ENCODE data around the gene MADD. TPM values are rescaled to one million over a fixed set of nuclear protein-coding genes. Genes with fewer than 3 reads are reported as not detected.
"Not testable (repeated sequence)": the region's sequence is repeated elsewhere in the genome, so short reads cannot be mapped to it uniquely, and the experiment has no call there.

Gene MADD
- total RNA-seq, 1 donor from 2014 or later, result 25.3 TPM

DNA sequence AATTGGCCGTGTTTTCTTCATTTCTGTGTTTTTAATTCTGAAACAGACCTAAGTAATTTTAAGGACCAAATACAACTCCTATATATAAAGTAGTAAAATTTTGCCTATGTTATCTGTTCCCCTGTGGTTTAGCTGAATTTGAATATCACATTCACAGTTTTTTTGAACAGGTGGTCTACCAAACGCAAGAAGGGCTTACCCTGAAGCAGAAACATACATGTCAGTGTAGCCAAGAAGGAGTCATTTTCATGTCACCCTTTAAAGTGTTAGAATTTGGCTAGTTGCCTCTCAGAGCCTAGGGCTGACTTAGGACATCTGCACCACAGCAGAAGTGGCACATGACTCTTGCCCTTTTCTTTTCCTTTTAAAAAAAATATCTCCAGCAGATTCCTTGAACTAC is 48.2 kb downstream of the MADD start:
- no peak for DNase-seq (ENCODE audit: low spot score)

DNA sequence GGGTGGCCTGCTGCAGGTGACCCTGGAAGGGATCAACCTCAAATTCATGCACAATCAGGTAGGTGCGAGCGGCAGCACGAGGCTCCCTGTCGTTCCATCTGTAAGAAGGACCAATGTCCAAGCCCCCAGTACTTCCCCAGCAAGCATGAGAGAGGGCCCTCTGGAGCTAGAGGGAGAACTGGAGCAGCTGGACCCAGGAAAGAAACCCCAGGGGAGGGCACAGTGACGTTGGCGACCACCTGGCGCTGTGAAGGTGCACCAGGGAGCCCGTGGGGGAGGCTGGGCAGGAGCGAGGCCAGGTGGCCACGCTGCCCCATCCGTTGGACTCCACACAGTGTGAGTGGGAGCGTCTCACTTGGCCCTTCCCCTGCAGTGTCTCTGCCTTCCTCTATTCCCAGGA is 54.6 kb downstream of the MADD start:
- no peak for DNase-seq (ENCODE audit: low spot score)

DNA sequence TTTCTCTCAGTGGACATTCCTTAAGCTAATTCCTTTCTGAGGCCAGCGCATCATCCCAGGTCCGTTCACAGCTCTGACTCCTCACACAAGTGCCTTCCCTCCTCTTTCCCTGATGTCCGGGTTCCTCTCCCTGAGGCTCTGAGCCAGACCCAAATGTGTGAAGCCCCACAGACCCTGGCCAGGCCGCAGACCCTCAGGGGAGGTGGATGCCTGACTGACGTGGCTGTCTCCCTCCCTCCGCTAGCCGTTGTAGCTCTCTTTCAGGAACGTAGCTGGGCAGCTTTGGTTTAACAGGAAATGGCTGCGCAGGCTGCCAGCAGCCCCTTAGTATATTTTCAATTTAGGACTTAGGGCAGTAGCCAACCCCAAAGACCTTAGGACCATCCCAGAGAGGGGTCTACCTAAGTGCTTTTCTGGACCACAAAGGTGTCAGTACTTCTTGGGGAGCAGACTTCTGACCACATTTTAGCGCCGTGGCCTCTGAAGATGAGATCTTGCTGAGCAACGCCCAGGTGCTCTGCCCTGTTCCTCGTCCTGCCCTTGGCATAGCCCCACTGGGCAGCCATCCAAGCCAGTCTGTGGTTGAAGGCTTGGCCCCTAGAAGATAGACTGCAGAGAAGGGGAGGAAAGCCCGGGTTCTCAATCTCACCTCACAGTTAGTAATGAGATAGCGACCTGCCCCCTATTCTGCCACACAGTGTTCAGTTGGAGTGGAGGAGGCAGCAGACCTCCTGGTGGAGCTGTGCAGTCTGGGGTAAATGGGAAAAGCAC is 55.5 kb downstream of the MADD start:
- DNase-seq (ENCODE audit: low spot score), result no peak

DNA sequence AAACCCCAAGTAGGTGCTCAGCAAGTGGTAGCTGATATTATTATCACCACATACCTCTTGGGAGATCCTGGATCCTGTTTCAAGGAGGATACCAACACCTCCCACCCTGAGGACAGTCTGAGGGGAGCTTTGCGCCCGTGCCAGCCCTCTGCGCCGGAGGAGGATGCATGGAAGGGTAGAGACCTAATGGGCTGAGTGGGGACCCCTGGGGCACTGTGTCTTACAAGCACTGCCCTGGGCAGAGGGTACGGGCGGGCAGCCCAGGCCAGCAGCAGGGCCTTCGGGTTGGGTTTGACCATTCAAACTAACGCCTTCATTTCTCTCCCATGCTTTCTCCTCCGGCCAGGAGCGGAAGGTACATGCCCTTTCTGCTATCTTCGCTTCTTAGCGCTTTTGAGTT is 56.3 kb downstream of the MADD start:
- DNase-seq (ENCODE audit: low spot score), result no peak

DNA sequence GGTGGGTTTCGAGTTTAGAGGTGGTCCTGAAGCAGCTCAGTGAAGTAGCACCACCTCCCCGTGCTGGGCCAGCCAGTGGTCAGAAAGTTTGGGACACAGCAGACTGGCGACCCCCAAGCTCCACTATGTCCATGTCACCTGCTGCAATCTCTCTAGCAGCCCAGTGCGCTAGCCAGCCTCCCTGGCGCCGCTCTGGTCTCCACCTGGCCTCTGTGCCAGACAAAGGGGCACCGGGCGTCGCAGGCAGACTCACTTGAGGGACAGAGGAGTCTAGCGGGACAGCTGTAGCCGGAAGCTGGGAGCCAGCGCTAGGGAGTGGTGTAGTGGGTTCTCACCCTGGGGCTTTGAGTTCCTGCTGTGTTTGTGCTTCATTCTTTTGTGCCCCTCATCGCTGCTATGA is 57.1 kb downstream of the MADD start:
- DNase-seq (ENCODE audit: low spot score), result no peak

DNA sequence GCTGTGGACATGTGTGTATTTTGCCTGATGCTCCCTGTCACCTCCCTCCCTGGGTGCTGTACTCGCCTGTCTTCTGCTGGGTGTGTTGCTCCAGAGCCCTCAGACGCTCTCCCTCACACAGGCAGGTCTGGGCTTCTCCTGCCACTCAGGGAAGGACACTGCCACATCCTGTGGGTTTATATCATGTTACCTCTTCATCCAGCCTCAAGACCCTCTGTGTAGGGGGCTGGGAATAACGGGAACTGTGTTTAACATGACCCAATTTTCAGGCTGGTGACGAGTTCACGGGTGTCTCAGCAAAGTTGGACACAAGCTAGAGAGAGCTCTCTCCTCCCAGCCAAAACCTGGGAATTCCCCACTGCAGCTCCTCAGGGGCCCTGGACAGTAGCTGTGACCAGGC is 58.0 kb downstream of the MADD start:
- DNase-seq (ENCODE audit: low spot score), result no peak

DNA sequence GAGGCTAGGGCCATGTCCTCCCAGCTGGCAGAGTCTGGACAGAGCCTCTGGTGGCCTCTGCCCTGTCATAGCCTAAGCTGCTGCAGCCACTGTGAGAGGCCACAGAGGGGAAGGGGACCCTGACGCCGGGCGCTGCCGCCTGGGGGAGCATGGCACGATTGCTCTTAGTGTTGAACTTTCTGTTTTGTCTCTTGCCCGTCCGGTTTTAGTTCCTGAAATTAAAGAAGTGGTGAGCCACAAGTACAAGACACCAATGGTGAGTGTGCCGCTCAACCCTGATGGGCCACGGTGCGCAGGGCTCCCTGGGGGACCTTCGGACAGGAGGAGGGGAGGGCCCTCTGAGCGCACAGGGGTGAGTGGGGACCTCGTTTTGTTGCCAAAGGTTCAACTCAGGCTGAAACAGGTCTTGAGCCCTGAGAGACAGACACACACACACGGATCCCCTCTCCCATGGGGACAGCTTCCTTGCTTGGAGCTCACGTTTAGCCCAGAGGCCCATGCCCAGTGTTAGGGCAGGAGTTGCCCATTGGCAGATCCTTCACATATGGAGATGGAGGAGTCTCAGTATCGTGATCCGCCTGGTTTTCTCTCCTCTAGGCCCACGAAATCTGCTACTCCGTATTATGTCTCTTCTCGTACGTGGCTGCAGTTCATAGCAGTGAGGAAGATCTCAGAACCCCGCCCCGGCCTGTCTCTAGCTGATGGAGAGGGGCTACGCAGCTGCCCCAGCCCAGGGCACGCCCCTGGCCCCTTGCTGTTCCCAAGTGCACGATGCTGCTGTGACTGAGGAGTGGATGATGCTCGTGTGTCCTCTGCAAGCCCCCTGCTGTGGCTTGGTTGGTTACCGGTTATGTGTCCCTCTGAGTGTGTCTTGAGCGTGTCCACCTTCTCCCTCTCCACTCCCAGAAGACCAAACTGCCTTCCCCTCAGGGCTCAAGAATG is 58.8 kb downstream of the MADD start:
- no peak for DNase-seq (ENCODE audit: low spot score)

DNA sequence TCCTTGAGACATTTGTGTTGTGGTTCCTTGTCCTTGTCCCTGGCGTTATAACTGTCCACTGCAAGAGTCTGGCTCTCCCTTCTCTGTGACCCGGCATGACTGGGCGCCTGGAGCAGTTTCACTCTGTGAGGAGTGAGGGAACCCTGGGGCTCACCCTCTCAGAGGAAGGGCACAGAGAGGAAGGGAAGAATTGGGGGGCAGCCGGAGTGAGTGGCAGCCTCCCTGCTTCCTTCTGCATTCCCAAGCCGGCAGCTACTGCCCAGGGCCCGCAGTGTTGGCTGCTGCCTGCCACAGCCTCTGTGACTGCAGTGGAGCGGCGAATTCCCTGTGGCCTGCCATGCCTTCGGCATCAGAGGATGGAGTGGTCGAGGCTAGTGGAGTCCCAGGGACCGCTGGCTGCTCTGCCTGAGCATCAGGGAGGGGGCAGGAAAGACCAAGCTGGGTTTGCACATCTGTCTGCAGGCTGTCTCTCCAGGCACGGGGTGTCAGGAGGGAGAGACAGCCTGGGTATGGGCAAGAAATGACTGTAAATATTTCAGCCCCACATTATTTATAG is 59.6 kb downstream of the MADD start:
- no peak for DNase-seq (ENCODE audit: low spot score)

DNA sequence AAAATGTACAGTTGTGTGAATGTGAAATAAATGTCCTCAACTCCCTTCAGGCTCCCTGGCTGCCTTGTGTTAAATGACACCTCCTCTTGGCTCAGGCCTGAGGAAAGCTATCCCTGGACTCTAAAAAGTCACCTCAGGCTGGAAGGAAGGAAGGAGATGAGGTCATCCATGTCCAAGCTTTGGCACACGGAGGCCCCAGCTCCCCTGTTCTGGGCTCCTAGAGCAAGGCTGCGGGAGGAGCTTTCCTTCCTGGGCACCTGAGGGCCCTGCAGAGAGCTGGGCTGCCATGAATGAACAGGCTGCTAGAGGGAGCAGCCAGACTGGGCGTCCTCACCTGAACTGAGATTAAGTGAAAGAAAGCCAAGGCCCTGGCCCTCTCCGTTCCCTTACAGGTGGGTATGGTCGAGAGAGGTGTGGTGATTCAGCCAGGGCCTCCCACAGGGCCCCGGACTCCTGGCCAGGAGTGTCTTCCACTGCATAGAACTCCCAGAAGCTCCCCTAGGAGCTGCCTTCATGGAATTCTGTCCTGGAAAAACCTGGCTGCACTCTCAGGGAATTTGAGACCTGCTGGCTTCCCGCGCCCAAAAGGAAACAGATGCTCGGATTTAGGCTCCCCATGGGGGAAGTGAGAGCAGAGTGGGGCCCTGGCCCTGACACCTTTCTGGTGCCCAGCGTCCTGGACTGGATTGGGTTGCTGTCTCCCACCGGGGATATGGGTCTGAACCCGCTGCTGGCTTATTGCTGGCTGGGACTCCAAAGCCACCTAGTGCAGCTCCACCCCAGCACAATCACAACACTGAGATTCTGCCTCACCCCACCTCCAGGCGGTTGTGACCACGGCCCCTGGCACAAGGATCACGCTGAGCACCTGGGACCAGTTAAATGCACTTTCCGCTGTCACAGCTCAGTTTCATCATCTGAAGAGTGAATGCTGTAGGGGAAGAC is 60.3 kb downstream of the MADD start:
- peak; percentile 31 for DNase-seq (ENCODE audit: low spot score)

DNA sequence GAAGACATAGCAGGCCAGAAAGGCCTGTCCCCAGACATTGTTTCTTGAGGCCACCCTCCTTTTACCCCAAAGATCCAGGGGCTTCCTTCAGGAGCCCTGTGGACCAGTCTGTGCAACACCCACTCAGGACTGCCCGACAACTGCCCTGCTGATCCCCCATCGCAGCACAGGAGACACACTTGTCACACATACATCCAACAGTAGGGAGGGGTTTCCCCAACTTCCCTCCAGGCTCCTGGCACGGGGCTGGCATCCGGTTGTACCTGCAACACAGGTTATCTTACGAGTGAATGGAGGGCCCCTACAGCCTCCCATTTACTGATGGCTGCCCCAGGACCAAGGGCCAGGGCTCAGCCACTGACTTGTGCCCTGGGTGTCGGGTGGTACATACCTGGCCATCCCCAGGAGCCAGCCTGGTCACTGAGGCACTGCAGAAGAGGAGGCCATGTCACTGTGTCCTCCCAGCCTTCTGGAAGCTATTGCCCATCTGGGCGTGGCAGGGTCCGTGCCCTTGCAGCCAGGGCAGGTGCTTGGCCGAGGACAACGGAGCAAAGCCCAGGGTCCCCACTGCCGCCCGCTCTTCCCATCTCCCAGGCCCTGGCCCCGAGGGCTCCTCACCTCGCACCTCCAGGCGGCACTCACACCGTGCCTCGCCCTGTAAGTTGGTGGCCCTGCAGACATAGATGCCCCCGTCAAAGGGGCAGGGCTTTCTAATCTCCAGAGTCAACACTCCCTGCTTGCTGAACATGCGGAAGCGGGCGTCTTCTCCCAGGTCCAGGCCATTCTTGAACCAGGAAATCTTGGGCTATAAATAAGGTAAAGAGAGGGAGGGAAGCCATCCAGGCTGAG is 61.7 kb downstream of the MADD start:
- DNase-seq (ENCODE audit: low spot score), result no peak

DNA sequence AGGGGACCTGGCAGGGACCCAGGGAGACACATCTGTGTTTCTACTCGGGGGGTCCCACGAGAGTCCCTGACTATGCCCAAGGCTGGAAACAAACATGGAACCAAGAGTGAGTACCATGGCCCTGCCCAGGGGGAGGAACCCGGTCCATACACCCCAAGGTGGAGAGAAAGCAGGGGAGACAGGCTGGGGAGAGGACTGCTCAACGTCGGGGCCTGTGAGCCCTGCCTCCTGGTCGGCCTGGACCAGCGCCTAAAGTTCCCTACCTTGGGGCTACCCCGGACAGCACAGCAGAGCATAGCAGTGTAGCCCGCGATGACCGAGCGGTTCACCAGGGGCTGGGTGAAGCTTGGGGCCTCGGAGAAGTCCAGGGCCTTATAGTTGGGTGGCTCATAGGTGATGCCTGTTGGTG is 62.4 kb downstream of the MADD start:
- no peak for DNase-seq (ENCODE audit: low spot score)

DNA sequence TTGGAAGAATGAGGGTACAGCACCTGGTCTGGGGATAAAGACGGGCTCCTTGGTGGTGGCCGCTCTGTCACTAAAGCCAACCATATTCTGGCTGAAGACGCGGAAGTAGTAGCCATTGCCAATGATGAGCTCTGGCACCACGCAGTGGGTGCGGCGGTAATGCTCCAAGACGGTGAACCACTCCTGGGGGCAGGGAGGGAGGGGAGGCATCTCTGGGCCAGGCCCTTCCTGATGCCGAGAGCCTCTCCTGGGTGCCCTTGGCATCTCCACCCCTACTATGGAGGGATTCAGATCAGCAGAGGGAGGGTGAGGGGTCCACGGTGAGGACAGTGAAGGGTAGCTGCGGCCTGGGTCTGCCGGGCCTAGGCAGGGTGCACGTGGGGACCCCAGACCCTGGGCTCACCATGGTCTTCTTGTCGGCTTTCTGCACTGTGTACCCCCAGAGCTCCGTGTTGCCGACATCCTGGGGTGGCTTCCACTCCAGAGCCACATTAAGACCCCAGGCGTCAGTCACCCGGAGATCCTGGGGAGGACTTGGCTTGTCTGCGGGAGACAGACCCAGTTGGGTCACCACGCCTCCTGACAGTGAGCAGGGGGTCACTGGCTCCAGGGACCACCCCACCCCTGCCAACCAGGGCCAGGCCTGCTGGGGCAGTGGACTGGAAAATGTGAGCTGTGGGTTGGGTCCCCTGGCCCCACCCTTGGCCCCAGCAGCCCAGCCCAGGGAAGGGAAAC is 63.0 kb downstream of the MADD start:
- no peak for DNase-seq (ENCODE audit: low spot score)

DNA sequence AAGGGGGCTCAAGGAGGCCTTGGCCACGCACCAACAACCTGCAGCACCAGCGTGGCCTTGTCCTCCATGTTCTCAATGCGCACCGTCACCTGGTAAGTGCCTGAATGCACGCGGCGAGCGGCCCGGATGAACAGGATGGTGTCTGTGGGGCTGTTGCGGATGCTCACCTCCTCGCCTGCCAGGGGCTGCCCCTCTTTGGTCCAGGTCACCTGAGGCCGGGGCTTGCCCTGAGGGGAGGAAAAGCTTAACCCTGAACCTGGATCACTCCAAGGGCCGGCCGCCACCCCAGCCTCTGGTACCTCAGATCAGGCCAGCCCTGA is 63.6 kb downstream of the MADD start:
- DNase-seq (ENCODE audit: low spot score), result no peak

DNA sequence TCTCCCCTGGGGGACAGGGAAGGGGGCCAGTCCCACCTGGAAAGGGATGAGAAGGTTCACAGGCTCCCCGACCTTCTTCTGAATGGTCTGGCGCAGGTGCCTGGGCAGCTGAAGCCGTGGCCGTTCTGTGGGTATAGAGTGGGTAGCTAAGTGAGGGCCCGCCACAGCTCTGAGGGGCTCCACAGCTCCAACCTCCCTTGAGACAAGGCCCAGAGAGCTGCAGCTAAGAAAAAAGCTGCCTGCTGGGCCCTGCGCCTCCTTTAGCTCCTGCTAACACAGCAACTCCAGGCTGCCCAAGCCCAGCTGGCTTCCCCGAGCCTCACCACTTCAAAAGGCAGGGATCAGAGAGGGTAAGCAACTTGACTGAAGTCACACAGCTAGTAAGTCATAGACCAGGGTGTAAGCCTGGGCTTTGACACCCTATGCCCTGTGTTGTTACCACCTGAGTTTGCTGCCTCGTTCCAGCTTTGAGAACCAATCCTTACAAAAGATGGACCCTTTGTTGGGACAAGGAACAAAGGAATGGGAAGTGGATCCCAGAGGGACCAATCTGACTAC is 64.0 kb downstream of the MADD start:
- no peak for DNase-seq (ENCODE audit: low spot score)

DNA sequence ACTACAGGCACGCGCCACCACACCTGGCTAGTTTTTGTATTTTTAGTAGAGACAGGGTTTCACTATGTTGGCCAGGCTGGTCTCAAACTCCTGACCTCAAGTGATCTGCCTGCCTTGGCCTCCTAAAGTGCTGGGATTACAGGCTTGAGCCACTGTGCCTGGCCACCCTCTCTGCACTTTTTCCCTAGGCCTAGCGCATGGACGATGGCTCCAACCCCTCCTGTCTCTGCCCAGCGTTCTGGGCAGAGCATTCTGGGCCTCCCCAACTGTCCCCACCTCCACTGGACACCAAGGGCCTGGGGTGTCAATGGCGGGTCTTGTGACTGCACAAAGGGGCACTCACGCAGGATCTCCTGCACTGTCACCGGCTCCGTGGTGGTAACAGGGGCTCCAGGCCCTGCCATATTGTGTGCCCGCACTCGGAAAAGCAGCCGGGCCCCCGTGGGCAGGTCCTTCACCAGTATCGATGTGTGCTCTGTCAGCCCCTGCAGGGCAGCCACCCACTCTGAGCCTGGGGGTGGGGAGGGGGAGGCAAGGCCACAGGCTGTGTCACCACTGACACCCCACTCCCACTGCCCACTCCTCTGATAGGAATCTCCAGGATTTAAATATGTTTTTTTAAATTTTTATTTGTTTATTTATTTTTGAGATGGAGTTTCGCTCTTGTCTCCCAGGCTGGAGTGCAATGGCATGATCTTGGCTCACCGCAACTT is 64.9 kb downstream of the MADD start:
- DNase-seq (ENCODE audit: low spot score), result not testable (repeated sequence)

DNA sequence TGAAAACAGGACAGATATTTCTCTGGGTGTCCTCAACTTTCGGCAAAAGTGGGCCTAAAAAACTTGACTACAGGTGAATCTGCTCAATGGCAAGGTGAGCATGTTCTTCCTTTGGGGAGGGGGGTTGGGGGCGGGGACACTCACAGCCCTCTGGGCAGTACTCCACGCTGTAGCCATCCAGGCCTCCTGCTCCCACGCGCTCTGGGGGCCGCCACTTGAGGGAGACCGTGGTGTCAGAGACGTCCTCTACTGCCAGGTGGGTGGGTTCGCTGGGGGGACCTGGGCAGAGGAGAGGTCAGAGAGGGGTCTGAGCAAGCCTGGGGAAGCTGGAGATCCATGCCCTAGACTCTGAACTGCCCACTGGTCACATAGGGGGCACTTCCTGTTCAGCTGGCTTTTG is 65.8 kb downstream of the MADD start:
- DNase-seq (ENCODE audit: low spot score), result no peak

DNA sequence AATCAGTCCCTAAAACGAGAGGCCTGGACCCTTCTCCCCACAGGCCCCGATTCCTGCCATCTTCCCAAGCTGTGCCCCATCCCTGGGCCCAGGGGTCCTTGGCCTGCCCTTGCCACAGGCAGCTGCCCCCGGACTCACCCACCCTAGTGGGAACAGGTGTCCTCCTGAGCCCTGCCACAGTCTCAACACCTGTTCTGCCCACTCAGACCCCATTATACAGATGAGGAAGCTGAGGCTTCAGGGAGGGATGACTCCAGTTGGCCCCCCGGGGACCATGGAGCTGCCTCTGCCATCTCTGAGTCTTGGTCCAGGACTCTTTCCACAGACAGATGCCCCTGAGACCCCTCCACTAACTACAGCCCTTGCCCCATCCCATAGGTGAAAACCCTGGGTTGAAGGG is 66.7 kb downstream of the MADD start:
- DNase-seq (ENCODE audit: low spot score), result no peak

DNA sequence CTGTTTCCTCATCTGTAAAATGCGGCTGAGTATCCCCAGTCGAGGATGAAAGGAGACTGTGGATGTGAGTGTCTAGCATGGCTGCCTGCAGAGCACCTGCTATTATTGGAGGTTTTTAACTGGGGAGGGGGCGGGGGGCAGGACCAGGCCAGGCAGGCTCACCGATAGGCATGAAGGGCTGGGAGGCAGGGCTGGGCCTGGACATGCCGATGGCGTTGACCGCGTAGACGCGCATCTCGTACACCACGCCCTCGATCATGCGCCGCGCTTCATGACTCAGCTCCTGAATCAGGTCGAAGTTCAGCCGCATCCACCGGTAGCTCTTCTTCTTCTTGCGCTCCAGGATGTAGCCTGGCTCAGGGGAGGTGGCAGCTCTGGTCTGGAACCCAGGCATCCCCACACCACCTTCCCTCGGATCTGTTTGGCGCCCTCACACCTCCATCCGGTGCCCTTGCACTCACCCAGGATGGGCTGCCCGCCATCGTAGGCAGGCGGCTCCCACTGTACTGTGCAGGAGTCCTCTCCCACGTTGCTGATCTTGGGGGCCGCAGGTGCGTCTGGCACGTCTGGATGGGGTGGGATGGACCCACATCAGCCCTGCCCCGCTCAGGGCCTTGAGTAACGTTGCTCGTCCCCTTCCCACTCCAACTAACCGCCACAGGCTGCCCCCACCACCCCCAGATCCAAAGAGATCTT is 67.4 kb downstream of the MADD start:
- no peak for DNase-seq (ENCODE audit: low spot score)

Measured in umbilical cord (tissue), 2 donors.